ENCODE measurements around the gene COL11A2.
"Not testable (repeated sequence)": the region's sequence is repeated elsewhere in the genome, so short reads cannot be mapped to it uniquely, and the experiment has no call there.

- not testable (repeated sequence) for TF ChIP-seq EZH2 (IDR thresholded peaks at IDR 0.05; ENCODE audit: low read depth, unreplicated experiment); CTCF (conservative IDR thresholded peaks at IDR 0.05; ENCODE audit: low read depth in 2 of 2); REST (IDR thresholded peaks at IDR 0.05; ENCODE audit: unreplicated experiment)
Measured at GRCh38 chr6:33150560-33150959, 41.7 kb downstream of the COL11A2 start.

All from GM23338 (cell line).